DMS53 (cell line): ENCODE data around the gene F2RL2.
"Not testable (repeated sequence)": the region's sequence is repeated elsewhere in the genome, so short reads cannot be mapped to it uniquely, and the experiment has no call there.

Source experiments
- DNase-seq: peaks from one replicate; lab custom pipeline; 2025; lab: John Stamatoyannopoulos, UW

Gene F2RL2

DNA sequence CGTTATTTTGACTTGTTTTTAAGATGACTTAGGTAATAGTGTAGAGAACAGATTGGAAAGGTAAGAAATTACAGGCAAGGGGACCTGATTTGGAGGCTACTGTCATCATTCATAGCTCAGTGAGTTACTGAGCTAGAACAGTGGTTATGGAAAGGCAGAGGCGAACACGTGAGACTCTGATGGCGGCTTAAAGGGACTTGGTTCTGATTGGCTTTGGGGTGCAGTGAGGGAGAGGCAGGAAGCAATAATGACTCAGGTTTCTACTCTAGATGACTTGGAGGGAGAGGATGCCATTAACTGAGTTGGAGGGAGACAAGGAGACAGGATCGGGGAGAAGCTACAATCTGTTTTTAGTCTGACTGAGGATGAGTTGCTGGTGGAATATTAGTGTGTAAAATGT is 3.0 kb downstream of the F2RL2 start:
- DNase-seq, result no peak

DNA sequence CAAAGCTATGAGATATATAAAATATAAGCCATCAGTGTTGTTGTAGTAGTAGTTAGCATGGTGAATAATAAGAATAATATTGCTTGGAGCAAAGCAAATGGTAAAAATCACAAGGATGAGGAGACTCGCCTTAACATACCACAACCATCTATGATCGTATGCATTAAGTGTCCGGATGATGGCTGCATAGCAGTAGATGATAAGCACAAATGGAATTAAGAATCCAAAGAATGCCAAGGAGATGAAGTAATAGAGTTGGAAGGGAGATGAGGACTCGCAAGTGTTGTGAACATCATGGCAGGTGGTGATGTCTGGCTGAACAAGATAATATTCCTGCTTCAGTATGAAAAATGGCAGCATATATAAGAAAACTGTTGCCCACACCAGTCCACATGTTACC is 5.5 kb downstream of the F2RL2 start:
- no peak for DNase-seq

DNA sequence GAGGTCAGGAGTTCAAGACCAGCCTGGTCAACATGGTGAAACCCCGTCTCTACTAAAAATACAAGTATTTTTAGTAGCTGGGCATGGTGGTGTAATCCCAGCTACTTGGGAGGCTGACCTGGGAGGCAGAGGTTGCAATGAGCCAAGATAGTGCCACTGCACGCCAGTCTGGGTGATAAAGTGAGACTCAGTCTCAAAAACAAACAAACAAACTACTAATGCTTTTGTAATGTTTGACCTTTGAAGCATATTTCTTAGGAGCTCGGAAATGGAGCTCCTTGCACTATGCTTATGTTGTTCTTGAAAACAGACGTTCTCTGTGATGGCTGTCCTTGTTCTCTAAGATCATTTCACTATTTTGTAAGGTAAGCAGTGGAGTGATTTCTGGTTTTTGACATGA is 6.0 kb downstream of the F2RL2 start:
- DNase-seq, result no peak

DNA sequence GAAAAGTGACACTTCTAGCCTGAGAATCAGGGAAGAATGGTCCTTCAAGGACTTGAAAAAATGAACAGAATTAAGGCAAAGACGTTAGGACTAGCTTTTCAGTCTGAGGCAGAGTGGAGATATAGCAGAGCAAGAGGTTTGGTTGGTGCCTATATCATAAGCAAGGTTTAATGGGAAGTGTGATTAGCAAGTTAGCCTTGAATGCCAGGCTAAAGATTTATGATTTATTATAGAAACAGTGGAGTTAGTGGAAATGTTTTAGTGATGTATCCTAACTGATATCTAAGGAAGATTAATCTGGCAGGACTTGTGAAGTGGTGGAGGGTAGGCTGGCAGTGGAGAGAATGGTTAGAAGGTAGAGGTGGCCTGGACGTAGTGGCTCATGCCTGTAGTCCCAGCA is 7.0 kb downstream of the F2RL2 start:
- no peak for DNase-seq

- DNase-seq, result no peak
Observed at GRCh38 chr5:76615759-76616158, 7.4 kb downstream of the F2RL2 start.

GRCh38 chr5:76612942-76613341 is 10.3 kb downstream of the F2RL2 start:
- no peak for DNase-seq

DNA sequence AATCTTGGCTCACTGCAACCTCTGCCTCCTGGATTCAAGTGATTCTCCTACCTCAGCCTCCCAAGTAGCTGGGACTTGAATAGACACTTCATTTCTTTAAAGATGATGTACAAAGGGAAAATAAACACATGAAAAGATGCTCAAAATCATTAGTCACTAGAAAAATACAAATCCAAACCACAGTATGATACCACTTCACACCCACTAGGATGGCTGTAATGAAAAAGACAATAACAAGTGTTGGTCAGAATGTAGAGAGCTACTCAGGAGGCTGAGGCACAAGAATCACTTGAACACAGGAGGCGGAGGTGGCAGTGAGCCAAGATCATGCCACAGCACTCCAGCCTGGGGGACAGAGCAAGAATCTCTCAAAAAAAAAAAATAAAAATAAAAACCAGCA is 13.0 kb downstream of the F2RL2 start:
- peak; percentile 45 for DNase-seq

DNA sequence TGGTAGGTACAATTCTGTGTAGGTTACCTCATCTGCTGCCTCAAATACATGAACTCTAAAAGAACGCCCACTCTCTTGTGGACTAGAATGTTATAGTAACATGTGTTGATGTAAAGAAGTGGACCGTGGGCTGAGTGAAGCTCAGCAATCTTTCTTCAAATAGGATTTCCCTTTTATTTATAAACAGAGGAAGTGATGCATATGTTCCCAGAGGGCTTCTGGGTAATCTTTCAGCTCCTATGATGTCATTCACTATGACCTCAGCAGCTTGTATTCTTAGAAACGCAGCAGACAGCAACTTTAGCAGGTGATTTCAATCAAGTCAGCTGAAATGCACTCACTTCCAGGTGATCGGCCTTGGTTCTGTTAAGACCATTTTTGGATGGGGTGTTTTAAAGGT is 14.4 kb downstream of the F2RL2 start:
- DNase-seq, result peak; percentile 54

GRCh38 chr5:76607353-76607871 is 15.8 kb downstream of the F2RL2 start:
- DNase-seq, result no peak

DNA sequence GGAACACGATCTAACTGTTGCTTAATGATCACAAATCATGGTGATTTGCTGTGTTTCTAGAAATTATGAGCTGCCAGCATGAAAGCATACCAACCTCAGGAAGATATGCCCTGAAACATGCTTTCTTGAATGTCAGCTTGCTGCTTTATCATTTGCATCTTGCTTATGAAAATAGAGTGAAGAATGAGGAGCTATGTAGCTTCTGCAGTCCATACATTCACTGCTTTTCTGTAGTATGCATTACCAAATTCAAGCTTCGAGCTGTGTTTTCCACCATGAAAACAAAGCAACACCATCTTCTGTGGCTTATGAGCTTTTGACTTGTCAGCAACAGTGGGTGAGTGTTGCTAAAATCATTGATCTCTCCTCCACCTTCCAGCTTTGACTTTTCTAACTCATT is 16.5 kb downstream of the F2RL2 start:
- DNase-seq, result no peak

GRCh38 chr5:76604838-76605237 is 18.4 kb downstream of the F2RL2 start:
- DNase-seq, result peak; percentile 59

- not testable (repeated sequence) for DNase-seq
Observed at GRCh38 chr5:76603991-76604390, 19.2 kb downstream of the F2RL2 start.

DNA sequence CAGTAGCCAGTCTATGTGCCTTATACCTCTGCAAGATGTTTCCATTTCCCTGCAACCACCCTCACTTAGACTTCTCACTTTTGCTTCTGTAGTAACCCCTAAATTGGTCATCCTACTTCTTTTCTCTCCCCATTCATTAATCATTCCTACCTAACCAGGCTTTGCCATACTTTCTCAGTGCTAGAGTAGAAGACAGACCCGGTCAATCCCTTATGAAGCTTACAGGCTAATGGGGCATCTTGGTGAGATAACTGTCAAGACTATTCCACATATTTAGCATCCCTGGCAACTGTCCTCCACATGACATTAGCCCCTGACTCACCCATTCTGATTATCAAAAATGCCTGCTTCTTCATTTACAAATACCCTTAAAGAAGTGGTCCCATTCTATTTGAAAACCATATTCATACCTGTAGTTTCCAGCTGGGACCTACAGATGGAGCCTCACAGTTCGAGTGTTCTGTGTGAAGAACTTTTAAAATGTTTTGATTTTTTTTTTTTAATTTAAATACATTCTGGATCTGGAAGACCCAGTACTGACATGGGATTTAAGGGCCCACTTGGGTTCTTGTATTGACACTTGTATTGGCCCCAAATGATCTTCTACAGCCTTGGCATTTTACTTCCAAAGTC is 21.0 kb downstream of the F2RL2 start:
- no peak for DNase-seq

- DNase-seq, result peak; percentile 80
Observed at GRCh38 chr5:76601470-76601869, 21.7 kb downstream of the F2RL2 start.

GRCh38 chr5:76600716-76601115 is 22.5 kb downstream of the F2RL2 start:
- no peak for DNase-seq

- no peak for DNase-seq
Observed at GRCh38 chr5:76598531-76598930, 24.7 kb downstream of the F2RL2 start.

GRCh38 chr5:76595755-76596481 is 27.3 kb downstream of the F2RL2 start:
- no peak for DNase-seq

- no peak for DNase-seq
Observed at GRCh38 chr5:76594107-76594506, 29.1 kb downstream of the F2RL2 start.

- DNase-seq, result no peak
Observed at GRCh38 chr5:76592692-76593091, 30.5 kb downstream of the F2RL2 start.

DNA sequence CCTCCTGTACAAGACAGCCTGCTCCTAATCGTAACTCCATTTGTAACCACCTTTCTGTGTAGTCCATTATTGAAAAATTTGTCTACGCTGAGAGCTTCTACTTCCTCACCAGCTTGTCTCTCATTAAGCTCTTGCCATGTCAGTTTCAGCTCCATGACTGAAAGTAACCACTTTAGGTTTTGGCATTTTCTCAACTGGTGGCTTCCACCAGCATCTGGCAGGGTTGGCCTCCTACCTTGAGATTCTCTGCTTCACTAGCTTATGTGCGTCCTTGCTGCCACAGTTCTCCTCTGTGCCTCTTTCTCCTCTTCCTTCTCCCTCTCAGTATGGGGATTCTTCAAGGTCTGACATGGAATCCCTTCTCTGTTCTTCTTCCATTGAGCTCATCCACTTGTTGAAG is 31.8 kb downstream of the F2RL2 start:
- no peak for DNase-seq

GRCh38 chr5:76590027-76590426 is 33.2 kb downstream of the F2RL2 start:
- DNase-seq, result no peak

DNA sequence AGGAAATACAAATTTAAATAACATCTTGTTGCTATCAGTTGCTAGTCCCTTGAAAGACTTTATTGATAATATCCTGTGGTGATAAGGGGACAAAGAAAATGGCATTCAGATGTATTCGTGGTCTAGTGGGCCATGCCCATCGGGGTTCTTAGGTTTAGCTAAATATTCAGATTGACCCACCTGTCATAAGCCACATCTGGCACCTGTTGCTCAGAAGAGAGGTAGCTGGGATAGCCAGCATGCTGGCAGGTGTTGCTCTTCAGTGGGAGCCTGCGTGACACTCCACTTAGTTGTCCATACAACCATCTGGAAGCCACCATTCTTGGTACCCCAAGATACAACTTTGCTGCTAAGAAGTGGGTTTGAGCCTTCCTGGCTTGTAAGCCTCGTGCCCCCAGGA is 36.7 kb downstream of the F2RL2 start:
- DNase-seq, result peak; percentile 10

DNA sequence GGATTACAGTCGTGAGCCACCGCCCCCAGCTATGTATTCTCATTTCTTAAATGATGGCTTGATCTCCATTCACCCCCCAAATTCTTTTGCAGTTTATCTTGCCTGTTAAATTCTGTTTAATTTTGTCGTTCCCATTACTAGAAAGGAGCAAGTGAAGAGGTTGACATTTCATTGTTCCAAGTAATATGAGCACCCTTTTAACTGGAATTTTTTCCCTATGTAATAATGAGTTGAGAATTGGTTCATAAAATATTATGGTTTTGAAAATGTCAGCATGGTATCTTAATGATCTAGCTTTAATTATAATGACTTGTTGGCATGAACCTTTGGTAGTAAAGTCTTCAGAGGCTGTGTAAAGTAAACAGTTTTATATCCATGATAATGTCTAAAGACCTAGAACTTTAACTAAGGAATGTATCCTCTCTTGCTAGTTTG is 37.4 kb downstream of the F2RL2 start:
- no peak for DNase-seq
